ENCODE results near the gene PLCB1. TPM values are rescaled to one million over a fixed set of nuclear protein-coding genes. Genes with fewer than 3 reads are reported as not detected.

PLCB1 gene
- total and polyA plus RNA-seq, 10 of the 15 experiments (the other 5 are each of a cell fraction or from before 2014, with no cell fraction given), result 0.05 to 5.3 (median 0.17) TPM; not detected in 1

DNA sequence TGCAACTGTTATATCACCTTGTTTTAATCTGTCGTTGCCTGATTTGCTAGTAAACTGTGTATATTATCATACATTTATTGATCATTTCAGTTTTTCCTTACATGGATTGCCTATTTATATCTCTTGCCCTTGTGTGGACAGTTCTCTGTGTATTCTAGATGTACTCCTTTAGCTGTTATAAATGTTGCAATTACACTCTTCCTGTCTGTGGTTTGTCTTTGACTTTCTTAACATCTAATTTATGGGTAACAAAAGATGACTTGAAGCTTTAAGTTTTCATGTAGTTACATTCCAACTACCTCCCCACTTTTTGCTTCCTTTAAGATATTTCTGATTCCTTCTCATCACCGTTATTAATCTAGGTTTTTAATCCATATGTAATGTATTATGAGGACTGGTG is 22.6 kb downstream of the PLCB1 start:
- H3K4me2 ChIP-seq (ENCODE audit: control insufficient read depth, insufficient read depth), result no peak overlapping the region
- H3K36me3 ChIP-seq (ENCODE audit: control insufficient read depth in 2 of 2, insufficient read depth in 2 of 2, low read length in 1 of 2), result no peaks in the 10 kb centered on the region
- H3K9ac ChIP-seq (ENCODE audit: control insufficient read depth, insufficient read depth, low read length), result no peak overlapping the region
- H3K27me3 ChIP-seq (replicated peaks in 1 of 2; ENCODE audit: control insufficient read depth in 2 of 2, insufficient read depth in 2 of 2, low read length in 1 of 2), result no peaks in the 10 kb centered on the region; a peak in 1 of 4 replicates
- WGBS (ENCODE audit: insufficient coverage, insufficient replicate concordance, low lambda C conversion rate, missing lambda C conversion rate), result 7% methylated on average over 2 of the region's 2 CpGs
- no peak for DNase-seq (ENCODE audit: low read depth, low spot score)
- no peak for TF ChIP-seq RELB (IDR thresholded peaks at IDR 0.05; ENCODE audit: low read depth)
- TF ChIP-seq, protein P1, sequence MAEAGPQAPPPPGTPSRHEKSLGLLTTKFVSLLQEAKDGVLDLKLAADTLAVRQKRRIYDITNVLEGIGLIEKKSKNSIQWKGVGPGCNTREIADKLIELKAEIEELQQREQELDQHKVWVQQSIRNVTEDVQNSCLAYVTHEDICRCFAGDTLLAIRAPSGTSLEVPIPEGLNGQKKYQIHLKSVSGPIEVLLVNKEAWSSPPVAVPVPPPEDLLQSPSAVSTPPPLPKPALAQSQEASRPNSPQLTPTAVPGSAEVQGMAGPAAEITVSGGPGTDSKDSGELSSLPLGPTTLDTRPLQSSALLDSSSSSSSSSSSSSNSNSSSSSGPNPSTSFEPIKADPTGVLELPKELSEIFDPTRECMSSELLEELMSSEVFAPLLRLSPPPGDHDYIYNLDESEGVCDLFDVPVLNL (IDR thresholded peaks at IDR 0.05; ENCODE audit: low read depth, low read length), result no peak
- no peaks in the 10 kb centered on the region; the same call in 2 of the 3 replicates for H3K9me3 ChIP-seq (replicated peaks; ENCODE audit: control insufficient read depth, insufficient read depth, low read length)
- no peak overlapping the region for H3K27ac ChIP-seq (ENCODE audit: control insufficient read depth, insufficient read depth)
- H3K4me3 ChIP-seq, result no peak overlapping the region
- BruUV-seq (replicated peaks), result no TSS peak
- no peaks in the 10 kb centered on the region for H4K20me1 ChIP-seq (ENCODE audit: control insufficient read depth, insufficient read depth)
- H2AFZ ChIP-seq (ENCODE audit: control insufficient read depth, low read depth, low read length), result no peak overlapping the region
- ChIA-PET SMC1A (ENCODE audit: uncharacterized antibody, unreplicated experiment) (no interaction called here), RAD21 (ENCODE audit: unreplicated experiment) (no interaction called here), POLR2A (no interaction called here), CTCF (no interaction called here)
- H3K4me1 ChIP-seq (ENCODE audit: control insufficient read depth, insufficient read depth, low read length), result no peaks in the 10 kb centered on the region
- H3K79me2 ChIP-seq (ENCODE audit: control insufficient read depth, insufficient read depth, low read length), result no peaks in the 10 kb centered on the region
- no peak for FAIRE-seq
- in situ Hi-C loops (cut with MboI), result no loop called here
- intact Hi-C loops (cut with micrococcal nuclease; ENCODE audit: unreplicated experiment), result loop anchor here (5.0 kb wide), 1 partner anchor 48 kb away; no protein-coding TSS in a partner anchor
- ATAC-seq, result no peak

- BruUV-seq (replicated peaks), result no TSS peak
- ChIA-PET SMC1A (ENCODE audit: uncharacterized antibody, unreplicated experiment) (interaction anchor here (1.3 kb wide), 1 partner anchor 50 kb away, joined by 3 read pairs; no protein-coding TSS in a partner anchor), RAD21 (ENCODE audit: unreplicated experiment) (no interaction called here), POLR2A (no interaction called here), CTCF (no interaction called here)
- DNase-seq (ENCODE audit: low read depth, low spot score) (no peak), FAIRE-seq (no peak), ATAC-seq (no peak)
- no peak overlapping the region for H3K9ac ChIP-seq (ENCODE audit: control insufficient read depth, insufficient read depth, low read length)
- H3K4me2 ChIP-seq (ENCODE audit: control insufficient read depth, insufficient read depth), result no peak overlapping the region
- H3K4me1 ChIP-seq (ENCODE audit: control insufficient read depth, insufficient read depth, low read length), result no peaks in the 10 kb centered on the region
- no peaks in the 10 kb centered on the region for H3K36me3 ChIP-seq (ENCODE audit: control insufficient read depth in 2 of 2, insufficient read depth in 2 of 2, low read length in 1 of 2)
- no peaks in the 10 kb centered on the region for H3K79me2 ChIP-seq (ENCODE audit: control insufficient read depth, insufficient read depth, low read length)
- no peaks in the 10 kb centered on the region; the same call in 2 of the 3 replicates for H3K9me3 ChIP-seq (replicated peaks; ENCODE audit: control insufficient read depth, insufficient read depth, low read length)
- intact Hi-C loops (cut with micrococcal nuclease; ENCODE audit: unreplicated experiment) (no loop called here), in situ Hi-C loops (cut with MboI) (no loop called here)
- TF ChIP-seq NR2C1 (IDR thresholded peaks at IDR 0.05) (no peak), TARDBP (IDR thresholded peaks at IDR 0.05; ENCODE audit: borderline replicate concordance) (no peak), STAT1 (conservative IDR thresholded peaks at IDR 0.05) (no peak), ZNF622 (IDR thresholded peaks at IDR 0.05) (no peak)
- TF ChIP-seq, protein P2, sequence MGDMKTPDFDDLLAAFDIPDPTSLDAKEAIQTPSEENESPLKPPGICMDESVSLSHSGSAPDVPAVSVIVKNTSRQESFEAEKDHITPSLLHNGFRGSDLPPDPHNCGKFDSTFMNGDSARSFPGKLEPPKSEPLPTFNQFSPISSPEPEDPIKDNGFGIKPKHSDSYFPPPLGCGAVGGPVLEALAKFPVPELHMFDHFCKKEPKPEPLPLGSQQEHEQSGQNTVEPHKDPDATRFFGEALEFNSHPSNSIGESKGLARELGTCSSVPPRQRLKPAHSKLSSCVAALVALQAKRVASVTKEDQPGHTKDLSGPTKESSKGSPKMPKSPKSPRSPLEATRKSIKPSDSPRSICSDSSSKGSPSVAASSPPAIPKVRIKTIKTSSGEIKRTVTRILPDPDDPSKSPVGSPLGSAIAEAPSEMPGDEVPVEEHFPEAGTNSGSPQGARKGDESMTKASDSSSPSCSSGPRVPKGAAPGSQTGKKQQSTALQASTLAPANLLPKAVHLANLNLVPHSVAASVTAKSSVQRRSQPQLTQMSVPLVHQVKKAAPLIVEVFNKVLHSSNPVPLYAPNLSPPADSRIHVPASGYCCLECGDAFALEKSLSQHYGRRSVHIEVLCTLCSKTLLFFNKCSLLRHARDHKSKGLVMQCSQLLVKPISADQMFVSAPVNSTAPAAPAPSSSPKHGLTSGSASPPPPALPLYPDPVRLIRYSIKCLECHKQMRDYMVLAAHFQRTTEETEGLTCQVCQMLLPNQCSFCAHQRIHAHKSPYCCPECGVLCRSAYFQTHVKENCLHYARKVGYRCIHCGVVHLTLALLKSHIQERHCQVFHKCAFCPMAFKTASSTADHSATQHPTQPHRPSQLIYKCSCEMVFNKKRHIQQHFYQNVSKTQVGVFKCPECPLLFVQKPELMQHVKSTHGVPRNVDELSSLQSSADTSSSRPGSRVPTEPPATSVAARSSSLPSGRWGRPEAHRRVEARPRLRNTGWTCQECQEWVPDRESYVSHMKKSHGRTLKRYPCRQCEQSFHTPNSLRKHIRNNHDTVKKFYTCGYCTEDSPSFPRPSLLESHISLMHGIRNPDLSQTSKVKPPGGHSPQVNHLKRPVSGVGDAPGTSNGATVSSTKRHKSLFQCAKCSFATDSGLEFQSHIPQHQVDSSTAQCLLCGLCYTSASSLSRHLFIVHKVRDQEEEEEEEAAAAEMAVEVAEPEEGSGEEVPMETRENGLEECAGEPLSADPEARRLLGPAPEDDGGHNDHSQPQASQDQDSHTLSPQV (IDR thresholded peaks at IDR 0.05), result no peak
- TF ChIP-seq, protein P3, sequence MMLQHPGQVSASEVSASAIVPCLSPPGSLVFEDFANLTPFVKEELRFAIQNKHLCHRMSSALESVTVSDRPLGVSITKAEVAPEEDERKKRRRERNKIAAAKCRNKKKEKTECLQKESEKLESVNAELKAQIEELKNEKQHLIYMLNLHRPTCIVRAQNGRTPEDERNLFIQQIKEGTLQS (IDR thresholded peaks at IDR 0.05; ENCODE audit: borderline replicate concordance, extremely low read depth, low read depth, low read length), result no peak
- no peaks in the 10 kb centered on the region; a peak in 1 of 4 replicates for H3K27me3 ChIP-seq (replicated peaks in 1 of 2; ENCODE audit: control insufficient read depth in 2 of 2, insufficient read depth in 2 of 2, low read length in 1 of 2)
- 0% methylated on average over 1 of the region's 1 CpG for WGBS (ENCODE audit: insufficient coverage, insufficient replicate concordance, low lambda C conversion rate, missing lambda C conversion rate)
- no peak overlapping the region for H3K4me3 ChIP-seq
- no peak overlapping the region for H3K27ac ChIP-seq (ENCODE audit: control insufficient read depth, insufficient read depth)
- no peak overlapping the region for H2AFZ ChIP-seq (ENCODE audit: control insufficient read depth, low read depth, low read length)
- H4K20me1 ChIP-seq (ENCODE audit: control insufficient read depth, insufficient read depth), result no peaks in the 10 kb centered on the region
These were observed 23.2 kb downstream of the PLCB1 start for GRCh38 chr20:8155229-8155628.
